D721Med (cell line): ENCODE results near the gene NFKBIL1.

Experiments used
- DNase-seq: peaks from one replicate; pipeline ENCODE4 v3.0.0; 2011; ENCODE audit warnings: low spot score; ENCODE audit not compliant: insufficient read length
- FAIRE-seq: peaks from 2 replicates; lab custom pipeline; 2011; peaks lifted over from hg19 to GRCh38; lab: Jason Lieb, UNC
- CTCF ChIP-seq: IDR thresholded peaks from 2 replicates; pipeline ENCODE4 v1.5.1; 2012; ENCODE audit warnings: mild to moderate bottlenecking, control low read depth; ENCODE audit not compliant: insufficient read depth; ENCODE audit errors: missing control alignments

The NFKBIL1 gene

GRCh38 chr6:31535538-31536324 lies 11.7 kb upstream of the NFKBIL1 start:
- no peak for TF ChIP-seq CTCF
- FAIRE-seq (no peak), DNase-seq (no peak)

GRCh38 chr6:31538805-31539400 lies 8.5 kb upstream of the NFKBIL1 start:
- FAIRE-seq (no peak), DNase-seq (no peak)
- no peak for TF ChIP-seq CTCF

DNA sequence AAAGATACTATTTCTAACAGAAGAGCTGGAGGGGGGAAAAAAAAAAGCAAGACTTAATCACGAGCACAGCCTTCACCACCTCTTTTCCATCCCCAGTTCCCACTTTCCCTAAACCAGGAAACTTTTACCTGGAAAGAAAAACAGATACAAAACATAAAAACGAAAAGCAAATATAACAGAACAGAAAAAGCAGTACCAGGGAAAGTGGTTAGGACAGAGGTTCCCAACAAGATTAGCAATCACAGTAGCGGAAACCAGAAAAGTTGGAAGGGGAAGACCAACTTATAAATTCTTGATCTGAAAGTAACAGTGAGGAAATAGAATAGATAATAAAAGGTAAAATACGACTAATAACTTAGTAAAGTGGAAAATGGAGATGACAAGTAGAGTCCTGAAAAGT lies 6.8 kb upstream of the NFKBIL1 start:
- TF ChIP-seq CTCF = no peak
- DNase-seq (no peak), FAIRE-seq (no peak)

GRCh38 chr6:31541059-31541657 lies 6.2 kb upstream of the NFKBIL1 start:
- no peak for DNase-seq
- no peak for FAIRE-seq

GRCh38 chr6:31541658-31542521 lies 5.5 kb upstream of the NFKBIL1 start, which contains the start of gene DDX39B:
TSS of gene DDX39B (minus strand) at chr6:31542003. CDS start at chr6:31540532, 1,471 bp downstream.
- peak; percentile 51 for DNase-seq
- no peak for TF ChIP-seq CTCF
- FAIRE-seq = no peak

More at GRCh38 chr6:31541059-31541657, 6.2 kb upstream of the NFKBIL1 start:
- TF ChIP-seq CTCF = no peak

DNA sequence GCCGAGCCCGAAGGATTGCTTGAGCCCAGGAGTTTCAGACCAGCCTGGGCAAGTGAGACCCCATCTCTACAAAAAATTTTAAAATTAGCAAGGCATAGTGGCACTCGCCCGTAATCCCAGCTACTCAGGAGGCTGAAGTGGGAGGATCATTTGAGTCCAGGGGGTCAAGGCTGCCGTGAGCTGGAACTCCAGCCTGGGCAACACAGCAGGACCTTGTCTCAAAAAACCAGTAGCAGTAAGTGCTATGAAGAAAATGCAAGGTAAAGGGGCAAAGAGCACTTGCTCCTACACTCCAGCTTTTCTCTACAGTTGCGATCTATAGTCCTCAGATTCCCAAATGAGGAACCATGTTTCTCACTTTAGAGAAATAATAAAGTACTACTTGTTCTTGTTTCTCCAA lies 3.8 kb upstream of the NFKBIL1 start:
- FAIRE-seq (no peak), DNase-seq (no peak)
- no peak for TF ChIP-seq CTCF
